HCT116 (cell line): ENCODE data around the gene RANBP17.

Source experiments
- CEBPB ChIP-seq: IDR thresholded peaks from 2 replicates; pipeline ENCODE4 v1.6.1; 2012; ENCODE audit warnings: low read depth
- CTCF ChIP-seq, 3 experiments: fragments of 200-600 bp in 1 of 3; sonication (generic) in 1 of 3; IDR thresholded peaks in 2 of 3; conservative IDR thresholded peaks in 1 of 3; 2 replicates each; pipeline ENCODE4 v1.5.1; 2012 to 2017; ENCODE audit warnings: low read depth in 2 of 3, low read length in 2 of 3, antibody characterized with exemption in 1 of 3, borderline replicate concordance in 1 of 3, control low read depth in 1 of 3, mild to moderate bottlenecking in 1 of 3, mixed read lengths in 1 of 3, mixed run types in 1 of 3, moderate library complexity in 1 of 3; ENCODE audit not compliant: insufficient read depth in 1 of 3
- EGR1 ChIP-seq: IDR thresholded peaks from 2 replicates; pipeline ENCODE4 v1.6.1; 2012; ENCODE audit warnings: low read depth
- EZH2 ChIP-seq: fragments of 200-600 bp; sonication (generic); IDR thresholded peaks from 2 replicates; pipeline ENCODE4 v1.6.1; 2017; ENCODE audit warnings: antibody characterized with exemption, mixed run types
- EZH2phosphoT487 ChIP-seq: fragments of 200-600 bp; IDR thresholded peaks from 2 replicates; pipeline ENCODE4 v1.6.1; 2018; ENCODE audit warnings: antibody characterized with exemption, borderline replicate concordance
- FOSL1 ChIP-seq: IDR thresholded peaks from 2 replicates; pipeline ENCODE4 v1.6.1; 2012; ENCODE audit warnings: low read depth
- JUND ChIP-seq: IDR thresholded peaks from 2 replicates; pipeline ENCODE4 v1.6.1; 2012
- POLR2A ChIP-seq: IDR thresholded peaks from 2 replicates; pipeline ENCODE4 v1.7.0; 2011; ENCODE audit warnings: borderline replicate concordance; ENCODE audit not compliant: insufficient read depth, insufficient read length; ENCODE audit errors: extremely low read depth
- POLR2AphosphoS5 ChIP-seq: IDR thresholded peaks from 2 replicates; pipeline ENCODE4 v1.6.1; 2011; ENCODE audit warnings: mild to moderate bottlenecking, low read depth, low read length, moderate library complexity
- RAD21 ChIP-seq: IDR thresholded peaks from 2 replicates; pipeline ENCODE4 v1.6.1; 2012; ENCODE audit warnings: low read depth, mild to moderate bottlenecking
- SP1 ChIP-seq: IDR thresholded peaks from 2 replicates; pipeline ENCODE4 v1.6.1; 2012; ENCODE audit warnings: low read depth
- TCF7L2 ChIP-seq: IDR thresholded peaks from 2 replicates; pipeline ENCODE4 v1.7.0; 2011; ENCODE audit warnings: borderline replicate concordance, inconsistent platforms; ENCODE audit not compliant: insufficient read depth, insufficient read length; ENCODE audit errors: extremely low read depth
- ZNF274 ChIP-seq: fragments of 200-500 bp; sonication (Bioruptor generic); IDR thresholded peaks from 2 replicates; pipeline ENCODE4 v1.6.1; 2014; ENCODE audit warnings: mild to moderate bottlenecking, low read depth, low read length, inconsistent platforms
- TF ChIP-seq, protein P1 (sequence below): IDR thresholded peaks from 2 replicates; pipeline ENCODE4 v1.6.1; 2012; ENCODE audit warnings: low read depth

- TF ChIP-seq CTCF (IDR thresholded peaks at IDR 0.05 in 2 of 3, conservative IDR thresholded peaks at IDR 0.05 in 1 of 3; ENCODE audit: borderline replicate concordance in 1 of 3, insufficient read depth in 1 of 3, low read depth in 2 of 3, low read length in 2 of 3), result no peak
- no peak for TF ChIP-seq EGR1
- TF ChIP-seq POLR2AphosphoS5, result no peak
- no peak for TF ChIP-seq EZH2
- no peak for TF ChIP-seq POLR2A
- TF ChIP-seq, protein P1, sequence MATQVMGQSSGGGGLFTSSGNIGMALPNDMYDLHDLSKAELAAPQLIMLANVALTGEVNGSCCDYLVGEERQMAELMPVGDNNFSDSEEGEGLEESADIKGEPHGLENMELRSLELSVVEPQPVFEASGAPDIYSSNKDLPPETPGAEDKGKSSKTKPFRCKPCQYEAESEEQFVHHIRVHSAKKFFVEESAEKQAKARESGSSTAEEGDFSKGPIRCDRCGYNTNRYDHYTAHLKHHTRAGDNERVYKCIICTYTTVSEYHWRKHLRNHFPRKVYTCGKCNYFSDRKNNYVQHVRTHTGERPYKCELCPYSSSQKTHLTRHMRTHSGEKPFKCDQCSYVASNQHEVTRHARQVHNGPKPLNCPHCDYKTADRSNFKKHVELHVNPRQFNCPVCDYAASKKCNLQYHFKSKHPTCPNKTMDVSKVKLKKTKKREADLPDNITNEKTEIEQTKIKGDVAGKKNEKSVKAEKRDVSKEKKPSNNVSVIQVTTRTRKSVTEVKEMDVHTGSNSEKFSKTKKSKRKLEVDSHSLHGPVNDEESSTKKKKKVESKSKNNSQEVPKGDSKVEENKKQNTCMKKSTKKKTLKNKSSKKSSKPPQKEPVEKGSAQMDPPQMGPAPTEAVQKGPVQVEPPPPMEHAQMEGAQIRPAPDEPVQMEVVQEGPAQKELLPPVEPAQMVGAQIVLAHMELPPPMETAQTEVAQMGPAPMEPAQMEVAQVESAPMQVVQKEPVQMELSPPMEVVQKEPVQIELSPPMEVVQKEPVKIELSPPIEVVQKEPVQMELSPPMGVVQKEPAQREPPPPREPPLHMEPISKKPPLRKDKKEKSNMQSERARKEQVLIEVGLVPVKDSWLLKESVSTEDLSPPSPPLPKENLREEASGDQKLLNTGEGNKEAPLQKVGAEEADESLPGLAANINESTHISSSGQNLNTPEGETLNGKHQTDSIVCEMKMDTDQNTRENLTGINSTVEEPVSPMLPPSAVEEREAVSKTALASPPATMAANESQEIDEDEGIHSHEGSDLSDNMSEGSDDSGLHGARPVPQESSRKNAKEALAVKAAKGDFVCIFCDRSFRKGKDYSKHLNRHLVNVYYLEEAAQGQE, result no peak
- TF ChIP-seq CEBPB, result no peak
- TF ChIP-seq RAD21, result no peak
- TF ChIP-seq ZNF274, result no peak
- TF ChIP-seq JUND, result no peak
- no peak for TF ChIP-seq EZH2phosphoT487
- TF ChIP-seq FOSL1, result no peak
- TF ChIP-seq TCF7L2, result no peak
- no peak for TF ChIP-seq SP1
Observed at GRCh38 chr5:171201310-171201709, 339.5 kb downstream of the RANBP17 start.
